GM18868 (cell line): ENCODE data around the gene CDC42EP3.

Source experiments
- ATAC-seq: cut with Tn5 transposase; IDR thresholded peaks from one replicate; pipeline ENCODE4 v1.9.1; 2021; ENCODE audit warnings: mild to moderate bottlenecking, moderate library complexity; ENCODE audit not compliant: unreplicated experiment

The CDC42EP3 gene

GRCh38 chr2:37671009-37671815 is at the start of gene CDC42EP3:
CDC42EP3 (minus strand) TSS chr2:37671642; CDS start chr2:37646587, 25,055 bp downstream.
- ATAC-seq, result peak; percentile 57

GRCh38 chr2:37721201-37721560 is 49.7 kb upstream of the CDC42EP3 start:
- ATAC-seq, result no peak

- no peak for ATAC-seq
Measured at GRCh38 chr2:37720533-37721200, 49.2 kb upstream of the CDC42EP3 start.

GRCh38 chr2:37718515-37719161 is 47.2 kb upstream of the CDC42EP3 start:
- no peak for ATAC-seq

- ATAC-seq, result no peak
Measured at GRCh38 chr2:37713258-37713700, 41.8 kb upstream of the CDC42EP3 start.

GRCh38 chr2:37711831-37712230 is 40.4 kb upstream of the CDC42EP3 start:
- no peak for ATAC-seq

- no peak for ATAC-seq
Measured at GRCh38 chr2:37711308-37711731, 39.9 kb upstream of the CDC42EP3 start.

GRCh38 chr2:37709111-37709510 is 37.7 kb upstream of the CDC42EP3 start:
- no peak for ATAC-seq

- ATAC-seq, result no peak
Measured at GRCh38 chr2:37708146-37708545, 36.7 kb upstream of the CDC42EP3 start.

- ATAC-seq, result no peak
Measured at GRCh38 chr2:37707393-37707792, 36.0 kb upstream of the CDC42EP3 start.

- ATAC-seq, result no peak
Measured at GRCh38 chr2:37706334-37707183, 35.1 kb upstream of the CDC42EP3 start.

- no peak for ATAC-seq
Measured at GRCh38 chr2:37705191-37705590, 33.7 kb upstream of the CDC42EP3 start.

- ATAC-seq, result no peak
Measured at GRCh38 chr2:37698931-37699481, 27.6 kb upstream of the CDC42EP3 start.

GRCh38 chr2:37695336-37695735 is 23.9 kb upstream of the CDC42EP3 start:
- no peak for ATAC-seq

GRCh38 chr2:37692711-37693110 is 21.3 kb upstream of the CDC42EP3 start:
- ATAC-seq, result no peak

- ATAC-seq, result no peak
Measured at GRCh38 chr2:37689751-37690150, 18.3 kb upstream of the CDC42EP3 start.

- no peak for ATAC-seq
Measured at GRCh38 chr2:37688771-37689468, 17.5 kb upstream of the CDC42EP3 start.

GRCh38 chr2:37686792-37687526 is 15.5 kb upstream of the CDC42EP3 start:
- ATAC-seq, result no peak

- ATAC-seq, result no peak
Measured at GRCh38 chr2:37684809-37685208, 13.4 kb upstream of the CDC42EP3 start.
